GM23338 (cell line): Measurements from ENCODE around the gene GAPVD1.

ENCODE experiments used
- CREB1 ChIP-seq: fragments of 250-450 bp; sonication (Bioruptor Pico); IDR thresholded peaks from 2 replicates; pipeline ENCODE4 v1.5.0; 2020; ENCODE audit warnings: low read depth, mild to moderate bottlenecking, moderate library complexity
- ETS1 ChIP-seq: IDR thresholded peaks from 2 replicates; pipeline ENCODE4 v1.6.1; 2016; ENCODE audit warnings: antibody characterized with exemption
- EZH2 ChIP-seq: fragments of 200-600 bp; sonication (generic); IDR thresholded peaks from one replicate; pipeline ENCODE4 v1.8.0; 2017; ENCODE audit warnings: antibody characterized with exemption, mild to moderate bottlenecking, low read depth; ENCODE audit not compliant: unreplicated experiment
- EZH2phosphoT487 ChIP-seq: fragments of 200-600 bp; sonication (generic); IDR thresholded peaks from one replicate; pipeline ENCODE4 v1.8.1; 2018; ENCODE audit warnings: antibody characterized with exemption; ENCODE audit not compliant: unreplicated experiment
- JUNB ChIP-seq: IDR thresholded peaks from one replicate; pipeline ENCODE4 v1.6.1; 2016; ENCODE audit warnings: antibody characterized with exemption; ENCODE audit not compliant: unreplicated experiment
- NANOG ChIP-seq: IDR thresholded peaks from 2 replicates; pipeline ENCODE4 v1.6.1; 2016; ENCODE audit warnings: antibody characterized with exemption, borderline replicate concordance
- POLR2AphosphoS5 ChIP-seq: IDR thresholded peaks from 2 replicates; pipeline ENCODE4 v1.6.1; 2016; ENCODE audit warnings: antibody characterized with exemption, low read depth
- REST ChIP-seq: IDR thresholded peaks from one replicate; pipeline ENCODE4 v1.6.1; 2018; ENCODE audit warnings: antibody characterized with exemption; ENCODE audit not compliant: unreplicated experiment
- ZNF114 ChIP-seq: fragments of 250-450 bp; sonication (Bioruptor Pico); IDR thresholded peaks from 2 replicates; pipeline ENCODE4 v1.5.0; 2020; ENCODE audit warnings: mild to moderate bottlenecking, moderate library complexity
- ZNF331 ChIP-seq: fragments of 250-450 bp; sonication (Bioruptor Pico); IDR thresholded peaks from 2 replicates; pipeline ENCODE4 v1.5.0; 2020; ENCODE audit warnings: low read depth, mild to moderate bottlenecking, moderate library complexity
- TF ChIP-seq, protein P1 (sequence below), 2 experiments: fragments of 200-600 bp in 1 of 2; sonication (generic) in 1 of 2; conservative IDR thresholded peaks; 2 replicates each; pipeline versions ENCODE4 v1.5.1 to v1.6.1; 2016 to 2017; ENCODE audit warnings: antibody characterized with exemption in 2 of 2, low read depth in 2 of 2, mild to moderate bottlenecking in 2 of 2, moderate library complexity in 1 of 2
- TF ChIP-seq, protein P2 (sequence below): fragments of 250-450 bp; sonication (Bioruptor Pico); IDR thresholded peaks from 2 replicates; pipeline ENCODE4 v1.5.0; 2020; ENCODE audit warnings: mild to moderate bottlenecking, moderate library complexity

GRCh38 chr9:125325826-125326225, 64.2 kb downstream of the GAPVD1 start:
- TF ChIP-seq EZH2: no peak
- TF ChIP-seq, protein P1, sequence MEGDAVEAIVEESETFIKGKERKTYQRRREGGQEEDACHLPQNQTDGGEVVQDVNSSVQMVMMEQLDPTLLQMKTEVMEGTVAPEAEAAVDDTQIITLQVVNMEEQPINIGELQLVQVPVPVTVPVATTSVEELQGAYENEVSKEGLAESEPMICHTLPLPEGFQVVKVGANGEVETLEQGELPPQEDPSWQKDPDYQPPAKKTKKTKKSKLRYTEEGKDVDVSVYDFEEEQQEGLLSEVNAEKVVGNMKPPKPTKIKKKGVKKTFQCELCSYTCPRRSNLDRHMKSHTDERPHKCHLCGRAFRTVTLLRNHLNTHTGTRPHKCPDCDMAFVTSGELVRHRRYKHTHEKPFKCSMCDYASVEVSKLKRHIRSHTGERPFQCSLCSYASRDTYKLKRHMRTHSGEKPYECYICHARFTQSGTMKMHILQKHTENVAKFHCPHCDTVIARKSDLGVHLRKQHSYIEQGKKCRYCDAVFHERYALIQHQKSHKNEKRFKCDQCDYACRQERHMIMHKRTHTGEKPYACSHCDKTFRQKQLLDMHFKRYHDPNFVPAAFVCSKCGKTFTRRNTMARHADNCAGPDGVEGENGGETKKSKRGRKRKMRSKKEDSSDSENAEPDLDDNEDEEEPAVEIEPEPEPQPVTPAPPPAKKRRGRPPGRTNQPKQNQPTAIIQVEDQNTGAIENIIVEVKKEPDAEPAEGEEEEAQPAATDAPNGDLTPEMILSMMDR (conservative IDR thresholded peaks at IDR 0.05; ENCODE audit: low read depth in 2 of 2): no peak
- TF ChIP-seq, protein P2, sequence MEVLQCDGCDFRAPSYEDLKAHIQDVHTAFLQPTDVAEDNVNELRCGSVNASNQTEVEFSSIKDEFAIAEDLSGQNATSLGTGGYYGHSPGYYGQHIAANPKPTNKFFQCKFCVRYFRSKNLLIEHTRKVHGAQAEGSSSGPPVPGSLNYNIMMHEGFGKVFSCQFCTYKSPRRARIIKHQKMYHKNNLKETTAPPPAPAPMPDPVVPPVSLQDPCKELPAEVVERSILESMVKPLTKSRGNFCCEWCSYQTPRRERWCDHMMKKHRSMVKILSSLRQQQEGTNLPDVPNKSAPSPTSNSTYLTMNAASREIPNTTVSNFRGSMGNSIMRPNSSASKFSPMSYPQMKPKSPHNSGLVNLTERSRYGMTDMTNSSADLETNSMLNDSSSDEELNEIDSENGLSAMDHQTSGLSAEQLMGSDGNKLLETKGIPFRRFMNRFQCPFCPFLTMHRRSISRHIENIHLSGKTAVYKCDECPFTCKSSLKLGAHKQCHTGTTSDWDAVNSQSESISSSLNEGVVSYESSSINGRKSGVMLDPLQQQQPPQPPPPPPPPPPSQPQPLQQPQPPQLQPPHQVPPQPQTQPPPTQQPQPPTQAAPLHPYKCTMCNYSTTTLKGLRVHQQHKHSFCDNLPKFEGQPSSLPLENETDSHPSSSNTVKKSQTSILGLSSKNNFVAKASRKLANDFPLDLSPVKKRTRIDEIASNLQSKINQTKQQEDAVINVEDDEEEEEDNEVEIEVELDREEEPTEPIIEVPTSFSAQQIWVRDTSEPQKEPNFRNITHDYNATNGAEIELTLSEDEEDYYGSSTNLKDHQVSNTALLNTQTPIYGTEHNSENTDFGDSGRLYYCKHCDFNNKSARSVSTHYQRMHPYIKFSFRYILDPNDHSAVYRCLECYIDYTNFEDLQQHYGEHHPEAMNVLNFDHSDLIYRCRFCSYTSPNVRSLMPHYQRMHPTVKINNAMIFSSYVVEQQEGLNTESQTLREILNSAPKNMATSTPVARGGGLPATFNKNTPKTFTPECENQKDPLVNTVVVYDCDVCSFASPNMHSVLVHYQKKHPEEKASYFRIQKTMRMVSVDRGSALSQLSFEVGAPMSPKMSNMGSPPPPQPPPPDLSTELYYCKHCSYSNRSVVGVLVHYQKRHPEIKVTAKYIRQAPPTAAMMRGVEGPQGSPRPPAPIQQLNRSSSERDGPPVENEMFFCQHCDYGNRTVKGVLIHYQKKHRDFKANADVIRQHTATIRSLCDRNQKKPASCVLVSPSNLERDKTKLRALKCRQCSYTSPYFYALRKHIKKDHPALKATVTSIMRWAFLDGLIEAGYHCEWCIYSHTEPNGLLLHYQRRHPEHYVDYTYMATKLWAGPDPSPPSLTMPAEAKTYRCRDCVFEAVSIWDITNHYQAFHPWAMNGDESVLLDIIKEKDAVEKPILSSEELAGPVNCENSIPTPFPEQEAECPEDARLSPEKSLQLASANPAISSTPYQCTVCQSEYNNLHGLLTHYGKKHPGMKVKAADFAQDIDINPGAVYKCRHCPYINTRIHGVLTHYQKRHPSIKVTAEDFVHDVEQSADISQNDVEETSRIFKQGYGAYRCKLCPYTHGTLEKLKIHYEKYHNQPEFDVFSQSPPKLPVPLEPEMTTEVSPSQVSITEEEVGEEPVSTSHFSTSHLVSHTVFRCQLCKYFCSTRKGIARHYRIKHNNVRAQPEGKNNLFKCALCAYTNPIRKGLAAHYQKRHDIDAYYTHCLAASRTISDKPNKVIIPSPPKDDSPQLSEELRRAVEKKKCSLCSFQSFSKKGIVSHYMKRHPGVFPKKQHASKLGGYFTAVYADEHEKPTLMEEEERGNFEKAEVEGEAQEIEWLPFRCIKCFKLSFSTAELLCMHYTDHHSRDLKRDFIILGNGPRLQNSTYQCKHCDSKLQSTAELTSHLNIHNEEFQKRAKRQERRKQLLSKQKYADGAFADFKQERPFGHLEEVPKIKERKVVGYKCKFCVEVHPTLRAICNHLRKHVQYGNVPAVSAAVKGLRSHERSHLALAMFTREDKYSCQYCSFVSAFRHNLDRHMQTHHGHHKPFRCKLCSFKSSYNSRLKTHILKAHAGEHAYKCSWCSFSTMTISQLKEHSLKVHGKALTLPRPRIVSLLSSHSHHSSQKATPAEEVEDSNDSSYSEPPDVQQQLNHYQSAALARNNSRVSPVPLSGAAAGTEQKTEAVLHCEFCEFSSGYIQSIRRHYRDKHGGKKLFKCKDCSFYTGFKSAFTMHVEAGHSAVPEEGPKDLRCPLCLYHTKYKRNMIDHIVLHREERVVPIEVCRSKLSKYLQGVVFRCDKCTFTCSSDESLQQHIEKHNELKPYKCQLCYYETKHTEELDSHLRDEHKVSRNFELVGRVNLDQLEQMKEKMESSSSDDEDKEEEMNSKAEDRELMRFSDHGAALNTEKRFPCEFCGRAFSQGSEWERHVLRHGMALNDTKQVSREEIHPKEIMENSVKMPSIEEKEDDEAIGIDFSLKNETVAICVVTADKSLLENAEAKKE (CRISPR knock-in tag): no peak
- TF ChIP-seq EZH2phosphoT487: no peak
- TF ChIP-seq ETS1: no peak
- TF ChIP-seq JUNB: no peak
- TF ChIP-seq REST: no peak
- TF ChIP-seq ZNF114 (CRISPR knock-in tag): no peak
- TF ChIP-seq POLR2AphosphoS5: no peak
- no peak for TF ChIP-seq CREB1 (CRISPR knock-in tag)
- no peak for TF ChIP-seq NANOG
- no peak for TF ChIP-seq ZNF331
